Keratinocyte (primary cell): Measurements from ENCODE around the gene CFHR4. TPM values are rescaled to one million over a fixed set of nuclear protein-coding genes. Genes with fewer than 3 reads are reported as not detected.
"Not testable (repeated sequence)": the region's sequence is repeated elsewhere in the genome, so short reads cannot be mapped to it uniquely, and the experiment has no call there.

Experiments
- DNase-seq: peaks from one replicate; pipeline ENCODE4 v3.0.0-alpha.2; 2011; ENCODE audit warnings: low read depth, missing footprints, low spot score
- FAIRE-seq: peaks from 2 replicates; lab custom pipeline; 2011; peaks lifted over from hg19 to GRCh38; lab: Jason Lieb, UNC
- H2AFZ ChIP-seq: 2 replicates; pipeline ENCODE4 v1.6.0; 2012; ENCODE audit warnings: low read length, control low read depth, inconsistent platforms; ENCODE audit not compliant: control insufficient read depth
- H3K27ac ChIP-seq: 2 replicates; pipeline ENCODE4 v1.5.1; 2011; ENCODE audit warnings: low read length; ENCODE audit not compliant: control insufficient read depth, insufficient read depth
- H3K27me3 ChIP-seq: 3 replicates; pipeline ENCODE4 v1.6.0; 2011; ENCODE audit warnings: low read length; ENCODE audit not compliant: control insufficient read depth, insufficient read depth; ENCODE audit errors: extremely low read depth
- H3K36me3 ChIP-seq, 2 experiments: 2 replicates in 1 of 2; 3 replicates in 1 of 2; pipeline ENCODE4 v1.5.1; 2011; ENCODE audit warnings: low read length in 2 of 2, mild to moderate bottlenecking in 1 of 2; ENCODE audit not compliant: control insufficient read depth in 2 of 2, insufficient read depth in 2 of 2; ENCODE audit errors: extremely low read depth in 1 of 2
- H3K4me1 ChIP-seq: 3 replicates; pipeline ENCODE4 v1.5.1; 2011; ENCODE audit warnings: low read length; ENCODE audit not compliant: control insufficient read depth, insufficient read depth; ENCODE audit errors: extremely low read depth
- H3K4me2 ChIP-seq: 3 replicates; pipeline ENCODE4 v1.6.0; 2011; ENCODE audit warnings: low read depth, low read length; ENCODE audit not compliant: control insufficient read depth, insufficient read depth; ENCODE audit errors: extremely low read depth
- H3K4me3 ChIP-seq, 3 experiments: fragments of 200-600 bp in 1 of 3; sonication (generic) in 1 of 3; 2 replicates in 2 of 3; 3 replicates in 1 of 3; pipeline ENCODE4 v1.5.1; 2011 to 2016; ENCODE audit warnings: low read length in 3 of 3, mild to moderate bottlenecking in 3 of 3, control low read depth in 2 of 3, inconsistent platforms in 1 of 3, low read depth in 1 of 3, mixed read lengths in 1 of 3, mixed run types in 1 of 3, moderate library complexity in 1 of 3; ENCODE audit not compliant: control insufficient read depth in 2 of 3, insufficient read depth in 2 of 3; ENCODE audit errors: extremely low read depth in 1 of 3
- H3K79me2 ChIP-seq: 2 replicates; pipeline ENCODE4 v1.6.0; 2012; ENCODE audit warnings: low read length; ENCODE audit not compliant: control insufficient read depth, insufficient read depth
- H3K9ac ChIP-seq: 3 replicates; pipeline ENCODE4 v1.6.0; 2011; ENCODE audit warnings: low read length; ENCODE audit not compliant: control insufficient read depth, insufficient read depth; ENCODE audit errors: extremely low read depth
- H3K9me1 ChIP-seq: 3 replicates; pipeline ENCODE4 v1.6.0; 2011; ENCODE audit warnings: low read length; ENCODE audit not compliant: control insufficient read depth, insufficient read depth; ENCODE audit errors: extremely low read depth
- H3K9me3 ChIP-seq: 2 replicates; pipeline ENCODE4 v1.5.1; 2012; ENCODE audit warnings: low read depth, low read length; ENCODE audit not compliant: control insufficient read depth
- H4K20me1 ChIP-seq: 3 replicates; pipeline ENCODE4 v1.6.0; 2011; ENCODE audit warnings: low read length; ENCODE audit not compliant: control insufficient read depth, insufficient read depth; ENCODE audit errors: extremely low read depth
- CTCF ChIP-seq, 3 experiments: IDR thresholded peaks in 1 of 3; conservative IDR thresholded peaks in 1 of 3; optimal IDR thresholded peaks in 1 of 3; 2 replicates in 2 of 3; 3 replicates in 1 of 3; pipeline versions ENCODE3 to v1.5.1; 2011; ENCODE audit warnings: low read length in 3 of 3, mild to moderate bottlenecking in 3 of 3, moderate library complexity in 2 of 3, control low read depth in 1 of 3, inconsistent platforms in 1 of 3; ENCODE audit not compliant: insufficient read depth in 2 of 3; ENCODE audit errors: extremely low read depth in 1 of 3
- EZH2 ChIP-seq: IDR thresholded peaks from one replicate; pipeline ENCODE4 v1.6.1; 2012; ENCODE audit warnings: inconsistent platforms, mild to moderate bottlenecking, low read length, moderate library complexity
- dilution Hi-C: fragments of 300-500 bp; cut with MboI; formaldehyde crosslinking; loops from one replicate; pipeline ENCODE4 v1.7.0; 2020; ENCODE audit warnings: low sequenced_read_pairs; ENCODE audit not compliant: extremely low pct_ligation_motif_present
- polyA plus RNA-seq, 5 experiments: library from polyadenylated mRNA; depleted of rRNA in 3 of 5; stranded (reverse) in 3 of 5; stranded (forward) in 1 of 5; unstranded in 1 of 5; fragments of >200 nt; gene quantifications; 1 replicate in 1 of 5; 2 replicates in 3 of 5; 3 replicates in 1 of 5; pipeline versions ENCODE4 v1.2.1 to v1.2.3, GENCODE V29; 2011 to 2012; ENCODE audit warnings: missing spikeins in 2 of 5, low read depth in 1 of 5, low replicate concordance in 1 of 5

Gene CFHR4
- polyA plus RNA-seq, 1 donor (not counting 4 experiments of a cell fraction or from before 2014, with no cell fraction given) = not detected

GRCh38 chr1:196933531-196934189 lies 45.8 kb downstream of the CFHR4 start:
- Histone ChIP-seq H4K20me1 (no peaks in the 10 kb centered on the region), H3K27me3 (no peaks in the 10 kb centered on the region), H3K9me1 (no peaks in the 10 kb centered on the region), H3K4me1 (no peaks in the 10 kb centered on the region), H3K4me3 (no peak overlapping the region), H3K27ac (no peak overlapping the region), H3K4me2 (no peak overlapping the region), H2AFZ (no peak overlapping the region), H3K9me3 (no peaks in the 10 kb centered on the region), H3K79me2 (no peaks in the 10 kb centered on the region), H3K36me3 (no peaks in the 10 kb centered on the region), H3K9ac (no peak overlapping the region)
- TF ChIP-seq CTCF (optimal IDR thresholded peaks at IDR 0.05 in 1 of 3, IDR thresholded peaks at IDR 0.05 in 1 of 3, conservative IDR thresholded peaks at IDR 0.05 in 1 of 3; ENCODE audit: extremely low read depth in 1 of 3, insufficient read depth in 2 of 3, low read length in 3 of 3) = no peak
- no peak for TF ChIP-seq EZH2
- dilution Hi-C loops = no loop called here
- DNase-seq (no peak), FAIRE-seq (no peak)

GRCh38 chr1:196941474-196941873 lies 53.6 kb downstream of the CFHR4 start:
- H3K4me1 ChIP-seq, H3K9me3 ChIP-seq, FAIRE-seq, H3K9me1 ChIP-seq, H3K4me3 ChIP-seq, H3K27ac ChIP-seq, H3K36me3 ChIP-seq, H3K79me2 ChIP-seq, H3K27me3 ChIP-seq, DNase-seq, H3K4me2 ChIP-seq, H3K9ac ChIP-seq, dilution Hi-C loops, H4K20me1 ChIP-seq, H2AFZ ChIP-seq: not testable (repeated sequence)

GRCh38 chr1:196943568-196943967 lies 55.7 kb downstream of the CFHR4 start, which contains the start of gene CFHR2:
CFHR2 (plus strand) TSS chr1:196943738; CDS start chr1:196943881, 143 bp downstream.
- H3K4me3 ChIP-seq, H3K27me3 ChIP-seq, dilution Hi-C loops, H3K4me1 ChIP-seq, DNase-seq, H3K27ac ChIP-seq, H3K9me1 ChIP-seq, FAIRE-seq, H3K36me3 ChIP-seq, H3K79me2 ChIP-seq, H4K20me1 ChIP-seq, H3K4me2 ChIP-seq, H3K9me3 ChIP-seq, H3K9ac ChIP-seq, H2AFZ ChIP-seq: not testable (repeated sequence)
